SHP77 (cell line): ENCODE data around the gene TOMM20.
"Not testable (repeated sequence)": the region's sequence is repeated elsewhere in the genome, so short reads cannot be mapped to it uniquely, and the experiment has no call there.

Source experiments
- DNase-seq, 2 experiments: peaks; one replicate each; lab custom pipeline; 2025; lab: John Stamatoyannopoulos, UW

The TOMM20 gene

DNA sequence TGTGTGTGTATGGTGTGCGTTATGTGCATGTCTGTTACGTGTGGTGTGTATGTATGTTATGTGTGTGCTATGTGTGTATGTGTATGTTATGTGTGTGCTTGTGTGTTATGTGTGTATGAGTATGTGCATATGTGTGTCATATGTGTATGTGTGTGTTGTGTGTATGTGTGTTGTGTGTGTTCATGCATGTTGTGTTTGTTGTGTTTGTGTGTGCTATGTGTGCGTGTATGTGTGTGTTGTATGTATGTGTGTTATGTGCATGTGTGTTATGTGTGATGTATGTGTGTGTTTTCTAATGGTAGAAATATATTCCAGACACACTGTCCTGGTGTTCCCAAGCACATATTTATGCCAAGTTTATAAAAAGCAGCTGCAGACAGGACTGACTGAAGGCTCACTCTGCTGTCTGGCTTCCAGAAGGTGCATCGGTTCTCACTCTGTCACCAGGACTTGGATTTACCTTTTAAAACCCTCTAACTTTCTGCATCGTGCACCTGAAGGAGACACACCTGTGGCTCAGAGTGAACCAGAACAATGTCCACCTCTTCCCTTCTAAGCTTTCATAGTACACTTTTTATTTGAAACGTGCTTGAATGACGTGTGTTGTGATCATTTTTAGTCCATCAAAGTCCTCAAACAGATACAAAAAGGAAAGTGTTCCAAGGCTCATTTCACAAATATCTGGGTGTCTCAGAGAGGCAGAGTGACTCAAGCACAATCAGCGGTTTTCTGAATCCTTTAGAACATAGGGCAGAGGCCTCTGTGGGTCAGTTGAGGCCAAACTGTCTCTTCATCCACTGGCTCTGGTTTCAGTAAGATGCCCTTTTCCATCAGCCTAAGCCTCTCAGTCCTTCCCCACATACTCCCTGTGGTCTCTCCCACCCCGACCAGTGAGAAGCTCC is 49.9 kb downstream of the TOMM20 start:
- DNase-seq = no peak

DNA sequence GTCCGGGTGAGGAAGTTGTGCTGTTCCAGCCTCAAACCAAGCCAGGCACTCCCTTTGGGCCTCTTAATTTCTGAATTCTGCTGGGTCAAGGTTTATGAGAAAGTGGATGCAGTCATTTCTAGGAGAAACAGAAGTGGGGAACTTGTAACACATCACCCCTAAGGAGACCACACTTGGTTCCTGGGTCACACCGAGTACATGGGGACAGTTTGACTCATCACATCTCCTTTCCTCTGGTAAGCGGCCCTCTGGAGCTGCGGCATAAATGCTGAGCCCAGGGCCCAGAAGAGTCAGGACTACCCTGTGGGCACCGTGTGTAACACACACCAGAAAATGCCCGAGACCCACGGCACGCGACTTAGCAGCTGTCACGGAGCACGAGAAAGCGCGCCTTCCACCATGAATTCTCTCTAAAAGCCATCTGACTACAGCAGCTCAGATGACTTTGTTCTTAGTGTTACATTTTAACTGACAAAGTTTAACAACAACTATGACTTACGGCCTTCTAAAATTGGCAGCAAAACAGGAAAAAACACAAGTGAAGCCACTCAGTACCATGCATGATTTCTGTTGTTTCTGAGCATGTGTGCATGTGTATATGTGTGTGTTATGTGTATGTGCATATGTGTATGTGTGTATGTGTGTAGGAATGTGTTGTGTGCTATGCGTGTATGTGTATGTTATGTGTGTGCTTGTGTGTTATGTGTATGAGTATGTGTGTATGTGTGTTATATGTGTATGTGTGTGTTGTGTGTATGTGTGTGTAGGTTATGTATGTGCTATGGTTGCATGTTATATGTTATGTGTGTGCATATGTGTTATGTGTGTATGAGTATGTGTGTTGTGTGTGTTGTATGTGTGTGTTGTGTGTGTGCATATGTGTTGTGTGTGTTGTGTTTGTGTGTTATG is 50.8 kb downstream of the TOMM20 start:
- no peak for DNase-seq

DNA sequence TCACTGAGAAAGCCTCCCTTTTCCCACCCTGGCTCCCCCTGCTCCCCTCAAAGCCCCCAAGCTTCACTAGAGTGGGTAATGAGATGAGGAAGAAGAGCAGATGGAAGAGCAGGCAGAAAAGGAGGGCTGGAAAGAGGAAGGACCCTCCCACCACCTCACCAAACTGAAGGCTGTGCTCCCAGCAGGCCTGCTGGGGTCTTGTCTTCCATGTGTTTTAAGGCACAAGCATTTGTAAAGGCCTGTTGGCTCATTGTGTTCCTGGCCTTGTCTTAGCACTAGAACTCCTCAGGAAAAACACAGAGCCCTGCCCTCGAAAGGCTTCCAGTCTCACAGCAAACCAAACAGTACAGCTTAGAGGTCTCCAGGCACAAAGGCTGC is 51.5 kb downstream of the TOMM20 start:
- DNase-seq = no peak

DNA sequence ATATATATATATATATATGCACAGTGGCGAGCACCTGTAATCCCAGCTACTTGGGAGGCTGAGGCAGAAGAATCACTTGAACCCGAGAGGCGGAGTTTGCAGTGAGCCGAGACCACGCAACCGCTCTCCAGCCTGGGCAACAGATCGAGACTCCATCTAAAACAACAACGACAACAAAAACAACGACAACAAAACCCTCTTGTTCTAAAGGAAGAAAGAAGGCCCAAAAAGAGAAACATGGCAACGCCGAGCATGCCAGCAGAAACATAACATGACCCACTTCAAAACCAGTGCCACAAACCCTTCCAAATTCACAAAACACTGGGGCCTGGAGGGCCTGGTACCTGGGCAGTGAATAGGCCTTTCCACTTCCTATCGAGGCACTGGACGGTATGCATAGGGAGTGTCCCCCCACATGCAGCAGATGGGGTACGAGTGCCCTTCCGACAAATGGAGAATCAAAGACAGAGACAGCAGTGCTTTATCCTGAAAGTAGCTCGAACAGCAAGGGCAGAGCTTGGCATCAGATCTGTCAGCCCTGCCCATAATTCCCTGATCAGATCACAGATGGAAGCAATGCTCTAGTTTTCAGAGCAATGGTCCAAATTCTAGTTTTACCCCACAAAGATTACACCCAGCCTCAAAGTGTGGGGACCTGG is 52.0 kb downstream of the TOMM20 start:
- no peak for DNase-seq

DNA sequence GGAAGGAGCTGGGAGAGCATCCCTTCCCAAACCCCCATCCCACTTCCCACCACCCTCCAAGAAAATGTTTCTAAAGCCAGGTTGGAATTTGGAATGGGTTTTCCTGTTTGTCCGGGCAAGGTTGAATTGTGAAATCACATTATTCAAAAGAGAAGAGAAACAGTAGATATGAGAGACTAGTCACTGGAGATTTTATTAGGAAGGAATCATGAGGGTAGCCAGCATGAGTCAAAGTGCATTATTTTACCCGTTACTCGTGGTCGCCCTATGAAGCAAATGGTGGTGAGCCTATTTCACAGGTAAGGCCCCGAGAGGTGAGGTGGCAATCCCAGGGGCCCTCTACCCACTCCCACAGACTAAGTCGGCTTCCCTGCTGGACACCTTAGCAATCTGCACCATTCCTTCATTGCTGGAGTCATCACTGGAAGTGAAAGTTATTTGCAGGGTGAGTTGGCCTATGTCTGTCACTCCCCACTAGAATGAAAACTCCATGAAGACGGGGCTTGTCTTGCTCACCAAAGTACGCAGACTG is 52.8 kb downstream of the TOMM20 start:
- DNase-seq = no peak

DNA sequence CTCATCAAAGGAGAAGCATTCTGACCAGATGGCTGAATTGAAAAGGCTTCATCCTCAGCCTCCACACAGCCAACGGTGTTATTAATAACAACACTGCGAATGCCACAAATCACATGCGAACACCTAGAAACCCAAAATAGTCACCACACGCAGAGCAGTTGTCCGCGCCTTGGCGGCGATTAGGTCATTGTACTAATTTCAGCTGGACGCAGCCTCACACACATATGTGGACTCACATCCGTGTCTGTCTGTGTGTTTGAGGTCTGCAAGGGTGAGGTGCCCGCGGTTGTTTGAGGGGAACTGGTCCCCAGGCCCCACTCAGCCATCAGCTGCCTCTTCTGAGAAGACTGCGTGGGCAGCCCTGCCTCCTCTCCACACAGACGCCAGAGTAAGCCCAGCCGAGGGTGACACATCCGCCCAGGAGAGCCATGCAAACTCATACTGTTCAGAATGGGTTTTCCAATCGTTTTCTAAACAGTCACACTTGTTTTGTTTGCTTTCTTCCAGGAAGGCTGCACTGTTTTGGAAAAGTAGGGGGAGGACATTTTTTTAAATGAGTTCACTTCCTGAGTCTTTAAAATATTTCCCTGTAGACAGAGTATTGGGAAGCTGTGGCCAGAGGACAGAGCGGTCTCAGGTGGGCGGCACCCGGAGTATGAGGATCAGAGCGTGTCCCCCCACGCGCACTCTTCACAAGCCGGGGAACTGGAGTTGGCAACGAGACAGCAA is 53.4 kb downstream of the TOMM20 start:
- DNase-seq = peak; percentile 41 to 69

DNA sequence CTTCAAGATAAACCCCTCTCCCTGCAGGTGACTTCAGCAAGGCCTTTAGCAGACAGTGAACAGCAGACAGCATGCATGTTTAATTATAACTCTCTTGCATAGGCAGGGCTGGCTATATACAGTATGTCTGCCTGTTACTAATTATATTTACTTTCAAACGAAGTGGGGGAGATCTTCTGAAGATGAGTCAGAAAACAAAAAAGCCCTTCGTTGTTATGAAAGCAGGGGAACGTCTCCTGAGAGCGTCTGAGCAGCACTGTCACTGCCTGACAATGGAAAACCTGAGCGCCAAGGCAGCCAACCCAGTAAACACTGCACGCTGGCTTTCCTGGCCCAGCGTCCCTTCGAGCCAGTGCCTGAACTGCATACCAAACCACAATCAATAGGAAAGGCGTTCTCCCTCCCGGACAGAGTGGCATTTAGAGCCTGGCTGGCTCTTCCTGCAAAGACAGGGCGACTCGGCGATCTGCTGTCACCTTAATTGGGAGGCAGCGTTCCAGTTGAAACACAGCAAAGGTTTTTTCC is 54.1 kb downstream of the TOMM20 start:
- DNase-seq = peak; percentile 37 to 69

DNA sequence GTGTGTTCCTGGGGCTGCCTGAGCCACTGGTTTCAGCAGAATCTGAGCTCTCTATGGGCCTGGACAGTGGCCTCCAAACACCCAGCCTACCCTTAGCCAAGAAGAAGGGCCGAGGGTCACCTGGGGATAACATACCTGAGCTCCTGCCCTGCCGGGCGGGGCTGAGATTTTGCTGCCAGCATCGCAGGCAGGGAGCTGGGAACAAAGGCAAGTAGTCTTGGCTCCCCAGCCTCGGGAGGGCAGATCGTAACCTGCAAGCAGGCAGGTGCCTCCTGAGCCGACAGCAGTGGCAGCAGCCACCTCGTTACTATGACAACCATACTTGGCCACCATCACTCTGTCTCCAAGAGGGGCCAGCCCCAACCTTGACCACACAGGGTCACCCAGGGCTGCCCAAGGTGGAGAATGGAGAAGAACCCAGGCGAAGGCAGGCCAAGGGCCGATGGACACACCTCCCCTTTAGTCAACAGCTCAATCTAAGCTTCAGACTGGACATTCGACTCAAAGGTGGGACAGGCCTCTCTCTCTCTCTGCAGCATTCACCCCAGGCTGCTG is 54.6 kb downstream of the TOMM20 start:
- DNase-seq = peak; percentile 23 to 36

DNA sequence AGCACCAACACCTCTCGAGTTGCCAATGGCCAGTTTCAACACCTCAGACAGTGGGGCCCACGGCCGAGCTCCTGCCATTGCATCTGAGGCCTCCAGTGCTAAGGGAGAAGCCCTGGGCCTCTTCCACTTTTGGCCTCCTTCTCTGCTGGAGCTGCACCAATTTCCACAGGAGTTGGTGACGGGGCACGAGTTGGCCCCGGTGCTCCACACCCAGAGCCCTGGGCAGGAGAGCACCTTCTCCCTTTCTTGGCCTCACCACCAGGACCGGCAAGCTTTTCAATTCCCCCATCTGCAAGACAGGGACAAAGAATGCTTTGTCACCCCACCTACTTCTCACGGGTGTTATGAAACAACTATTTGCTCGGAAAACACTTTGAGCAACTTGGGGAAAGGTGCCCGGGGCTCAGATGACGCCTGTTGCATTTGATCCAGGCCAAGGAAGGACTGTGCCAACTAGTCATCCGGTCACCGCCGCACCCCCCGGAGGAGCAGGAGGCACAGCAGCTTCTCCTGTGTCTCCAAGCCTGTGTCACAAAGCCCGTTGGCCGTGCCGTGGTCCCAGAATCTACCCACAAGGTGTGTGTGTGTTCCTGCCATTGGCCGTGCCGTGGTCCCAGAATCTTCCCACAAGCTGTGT is 55.2 kb downstream of the TOMM20 start:
- DNase-seq = peak in 1 of 2 experiments; percentile 25

DNA sequence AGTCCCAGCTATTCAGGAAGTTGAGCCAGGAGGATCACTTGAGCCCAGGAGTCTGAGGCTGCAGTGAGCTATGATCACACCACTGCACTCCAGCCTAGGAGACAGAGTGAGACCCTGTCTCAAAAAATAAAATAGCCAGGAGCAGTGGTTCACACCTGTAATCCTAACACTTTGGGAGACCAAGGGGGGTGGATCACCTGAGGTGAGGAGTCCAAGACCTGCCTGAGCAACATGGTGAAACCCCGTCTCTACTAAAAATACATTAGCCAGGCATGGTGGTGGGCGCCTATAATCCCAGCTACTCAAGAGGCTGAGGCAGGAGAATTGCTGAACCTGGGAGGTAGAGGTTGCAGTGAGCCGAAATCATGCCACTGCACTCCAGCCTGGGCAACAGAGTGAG is 56.1 kb downstream of the TOMM20 start:
- not testable (repeated sequence) for DNase-seq

DNA sequence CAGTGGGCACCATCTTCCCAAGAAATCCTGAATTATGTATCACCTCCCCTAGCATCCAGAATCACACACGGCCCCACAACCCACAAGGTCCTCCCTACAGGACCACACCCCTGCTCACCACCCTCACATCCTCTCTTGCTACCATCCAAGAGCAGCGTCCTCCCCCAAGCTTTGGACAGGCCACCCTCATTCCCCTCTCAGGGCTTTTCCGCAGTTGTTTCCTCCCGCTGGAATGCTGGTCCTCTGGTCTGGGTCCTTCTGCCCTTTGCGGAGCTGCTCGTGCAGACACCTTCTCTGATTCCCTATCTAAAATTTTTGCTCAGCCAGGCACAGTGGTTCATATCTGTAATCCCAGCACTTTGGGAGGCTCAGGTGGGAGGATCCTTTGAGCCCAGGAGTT is 56.5 kb downstream of the TOMM20 start:
- no peak for DNase-seq

DNA sequence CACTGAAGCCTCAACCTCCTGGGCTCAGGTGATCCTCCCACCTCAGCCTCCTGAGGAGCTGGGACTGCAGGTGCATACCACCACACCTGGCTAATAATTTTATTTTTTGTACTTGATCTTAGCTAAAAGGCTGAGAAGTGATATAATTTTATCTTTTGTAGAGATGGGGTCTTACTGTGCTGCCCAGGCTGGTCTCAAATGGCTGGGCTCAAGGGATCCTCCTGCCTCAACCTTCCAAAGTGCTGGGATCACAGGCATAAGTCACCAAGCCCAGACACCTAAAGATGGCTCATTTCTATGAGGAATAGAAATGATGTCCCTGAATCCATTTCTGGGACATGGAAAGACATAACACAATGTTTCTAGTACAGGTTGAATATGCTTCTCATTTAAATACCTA is 57.8 kb downstream of the TOMM20 start:
- no peak for DNase-seq

DNA sequence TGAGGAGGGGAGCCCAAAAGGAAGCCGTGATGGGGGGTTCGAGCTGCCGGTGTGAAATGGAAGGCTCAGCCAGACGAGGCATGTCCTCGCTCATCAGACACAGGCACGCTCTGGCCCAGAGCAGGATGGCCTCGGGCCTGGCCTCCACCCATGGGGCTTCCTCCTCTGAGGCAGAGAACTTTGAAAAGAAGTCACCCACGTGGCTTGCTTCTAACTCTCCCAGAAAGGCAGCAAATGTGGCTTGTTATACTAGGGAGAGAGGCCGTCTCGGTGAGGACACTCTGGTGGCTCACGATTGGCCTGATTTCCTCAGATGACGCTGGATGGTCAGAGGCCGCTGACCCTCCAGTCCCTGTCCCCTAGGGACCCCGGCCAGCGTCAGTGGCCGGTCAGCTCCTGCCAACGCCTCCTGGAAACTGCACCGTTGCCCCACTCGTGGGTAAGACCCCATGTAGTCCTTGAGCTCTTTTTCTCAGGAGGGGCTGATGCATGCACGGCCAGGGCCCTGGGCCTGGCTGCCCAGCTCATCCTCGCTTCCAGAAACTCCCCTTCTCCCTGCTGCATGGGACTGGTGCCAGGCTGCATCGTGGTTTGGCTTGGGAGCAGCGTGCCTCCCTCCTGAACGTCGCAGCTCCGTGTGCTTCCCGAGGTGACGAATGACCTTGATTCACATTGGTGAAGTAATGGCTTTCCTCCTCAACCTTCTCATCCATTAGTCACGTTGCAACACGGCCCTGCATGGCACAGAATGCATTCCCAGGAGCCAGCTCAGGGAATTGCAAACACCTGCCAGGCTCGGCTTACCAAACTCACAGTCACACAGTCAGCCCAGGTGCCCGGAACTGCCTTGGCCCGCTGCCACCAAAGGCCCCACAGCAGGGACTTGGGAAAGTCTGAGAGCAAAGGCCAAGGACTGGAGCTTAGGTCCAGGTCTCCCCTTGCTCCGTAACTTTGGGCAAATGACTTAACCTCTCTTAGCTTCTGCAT is 58.8 kb downstream of the TOMM20 start:
- peak; percentile 94 for DNase-seq

DNA sequence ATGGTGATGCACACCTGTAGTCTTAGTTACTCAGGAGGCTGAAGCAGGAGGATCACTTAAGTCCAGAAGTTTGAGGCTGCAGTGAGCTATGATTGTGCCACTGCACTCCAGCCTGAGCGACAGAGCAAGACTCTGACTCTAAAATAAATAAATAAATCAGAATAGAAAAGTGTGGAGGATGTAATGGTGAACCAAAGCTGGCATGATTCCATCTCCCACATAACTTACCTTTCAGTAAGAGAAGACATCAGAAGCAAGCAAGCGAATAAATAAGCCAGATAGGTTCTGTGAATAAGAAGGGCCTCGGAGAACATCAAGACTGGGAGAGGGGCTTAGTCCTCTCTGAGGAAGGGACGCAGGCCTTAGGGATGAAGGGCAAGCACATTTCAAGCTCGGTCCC is 59.5 kb downstream of the TOMM20 start:
- no peak for DNase-seq

DNA sequence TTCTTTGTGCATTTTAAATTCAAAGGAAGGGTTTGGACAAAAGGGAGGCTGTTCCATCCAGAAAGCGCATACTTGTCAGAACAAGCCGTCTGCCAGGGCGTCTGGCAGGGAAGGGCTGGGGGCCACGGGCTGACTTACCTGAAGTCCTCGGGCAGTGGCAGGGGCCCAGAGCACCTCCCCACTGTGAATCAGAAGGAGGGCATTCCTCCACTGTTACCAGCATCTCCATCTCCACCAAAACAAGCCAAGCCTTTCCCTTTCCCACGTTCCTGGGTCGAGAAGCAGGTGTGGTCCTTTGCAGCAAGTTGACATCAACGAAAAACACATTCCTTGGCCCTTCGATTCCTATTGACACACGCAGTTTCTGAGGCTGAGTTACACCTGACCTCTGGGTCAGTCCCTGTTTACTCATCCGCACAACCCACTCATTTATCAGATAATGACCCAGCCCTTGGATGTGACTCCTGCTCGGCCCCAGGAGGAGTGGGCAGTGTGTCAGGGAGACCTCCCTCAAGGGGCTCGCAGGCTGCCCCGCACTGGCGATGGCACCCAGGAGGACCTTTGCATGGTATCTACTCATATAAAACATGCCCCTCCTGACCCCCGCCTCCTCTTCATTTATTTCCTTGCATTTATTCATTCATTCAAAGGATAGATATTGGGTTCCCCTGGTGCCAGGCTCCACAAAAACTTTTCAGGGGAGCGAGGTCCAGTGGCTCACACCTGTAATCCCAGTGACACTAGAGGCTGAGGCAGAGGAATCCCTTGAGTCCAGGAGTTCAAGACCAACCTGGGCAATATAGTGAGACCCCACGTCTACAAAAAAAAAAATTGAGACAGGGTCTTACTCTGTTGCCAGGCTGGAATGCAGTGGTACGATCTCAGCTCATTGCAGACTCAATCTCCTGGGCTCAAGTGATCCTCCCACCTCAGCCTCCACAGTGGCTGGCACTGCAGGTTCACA is 60.2 kb downstream of the TOMM20 start:
- DNase-seq = no peak

DNA sequence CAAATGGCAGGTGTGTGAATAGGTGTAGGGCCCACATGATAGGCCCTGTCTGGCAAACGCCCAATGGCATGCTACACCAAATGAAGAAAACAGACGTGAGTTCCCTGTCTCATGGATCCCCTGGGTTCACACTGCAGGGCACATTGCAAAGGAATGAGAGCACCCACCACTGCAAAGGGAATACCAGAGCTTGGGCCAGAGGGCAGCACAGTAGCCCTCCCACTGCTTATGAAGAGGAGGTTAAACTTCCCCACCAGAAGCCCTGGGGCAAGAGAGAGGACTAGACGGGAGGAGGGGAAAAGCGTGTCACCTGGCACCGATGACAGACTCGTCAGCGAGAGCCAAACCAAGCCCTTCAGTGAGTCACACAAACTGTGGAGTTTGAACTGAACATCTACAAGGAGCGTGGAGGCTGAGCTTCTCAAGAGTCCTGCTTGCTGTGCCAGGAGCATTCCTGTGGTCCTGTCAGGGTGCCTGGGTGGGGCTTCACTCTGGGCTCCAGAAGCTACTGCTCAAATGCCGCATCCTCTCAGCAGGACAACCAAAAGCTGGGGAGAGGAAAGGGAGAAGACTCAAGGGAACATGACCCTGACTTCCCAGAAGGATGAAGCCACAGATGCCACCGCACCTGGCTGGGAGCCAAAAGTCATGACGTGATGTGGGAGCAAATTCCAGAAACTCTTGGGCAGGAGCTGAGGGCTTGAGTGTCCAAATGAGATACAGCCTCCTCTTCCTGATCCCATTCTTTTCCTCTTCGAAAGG is 61.1 kb downstream of the TOMM20 start:
- DNase-seq = peak; percentile 79 to 89

DNA sequence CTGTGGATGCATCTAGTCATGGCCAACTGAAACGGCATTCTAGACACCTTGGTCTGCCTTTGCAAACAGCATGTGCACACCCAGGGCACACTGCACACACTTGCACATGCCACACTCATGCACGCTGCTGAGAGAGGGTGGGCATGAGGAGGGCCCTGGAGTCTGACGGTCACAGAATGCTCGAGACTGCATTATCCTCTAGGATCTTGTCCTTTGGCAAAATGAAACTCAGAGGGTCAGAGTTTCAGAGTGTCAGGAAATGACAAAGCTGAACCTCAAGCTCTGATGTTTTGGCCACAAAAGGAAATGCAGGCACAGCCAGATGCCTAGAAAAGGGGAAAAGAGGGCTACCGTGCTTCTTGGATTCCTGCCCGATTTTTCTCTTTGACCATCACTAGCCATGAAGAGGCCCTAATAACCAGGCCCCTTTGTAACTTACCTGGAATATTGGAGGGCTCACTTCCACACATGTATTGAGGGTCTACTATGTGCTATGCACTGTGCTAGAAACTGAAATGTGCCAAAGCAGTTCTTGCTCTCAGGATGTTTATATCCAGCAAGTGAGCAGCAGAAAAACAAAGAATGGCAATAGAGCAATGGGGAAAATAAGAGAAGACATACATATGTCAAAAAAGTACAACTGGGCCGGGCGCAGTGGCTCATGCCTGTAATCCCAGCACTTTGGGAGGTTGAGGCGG is 65.4 kb downstream of the TOMM20 start:
- no peak for DNase-seq
